ENCODE measurements around the gene MATN4.

GRCh38 chr20:45354423-45355208 is 46.5 kb upstream of the MATN4 start:
- no peak for TF ChIP-seq CREB1 (CRISPR knock-in tag; IDR thresholded peaks at IDR 0.05)
- TF ChIP-seq, protein P1, sequence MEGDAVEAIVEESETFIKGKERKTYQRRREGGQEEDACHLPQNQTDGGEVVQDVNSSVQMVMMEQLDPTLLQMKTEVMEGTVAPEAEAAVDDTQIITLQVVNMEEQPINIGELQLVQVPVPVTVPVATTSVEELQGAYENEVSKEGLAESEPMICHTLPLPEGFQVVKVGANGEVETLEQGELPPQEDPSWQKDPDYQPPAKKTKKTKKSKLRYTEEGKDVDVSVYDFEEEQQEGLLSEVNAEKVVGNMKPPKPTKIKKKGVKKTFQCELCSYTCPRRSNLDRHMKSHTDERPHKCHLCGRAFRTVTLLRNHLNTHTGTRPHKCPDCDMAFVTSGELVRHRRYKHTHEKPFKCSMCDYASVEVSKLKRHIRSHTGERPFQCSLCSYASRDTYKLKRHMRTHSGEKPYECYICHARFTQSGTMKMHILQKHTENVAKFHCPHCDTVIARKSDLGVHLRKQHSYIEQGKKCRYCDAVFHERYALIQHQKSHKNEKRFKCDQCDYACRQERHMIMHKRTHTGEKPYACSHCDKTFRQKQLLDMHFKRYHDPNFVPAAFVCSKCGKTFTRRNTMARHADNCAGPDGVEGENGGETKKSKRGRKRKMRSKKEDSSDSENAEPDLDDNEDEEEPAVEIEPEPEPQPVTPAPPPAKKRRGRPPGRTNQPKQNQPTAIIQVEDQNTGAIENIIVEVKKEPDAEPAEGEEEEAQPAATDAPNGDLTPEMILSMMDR (IDR thresholded peaks at IDR 0.05), result no peak
- TF ChIP-seq TEAD1 (CRISPR knock-in tag; IDR thresholded peaks at IDR 0.05), result no peak
- no peak for TF ChIP-seq IRF2 (CRISPR knock-in tag; IDR thresholded peaks at IDR 0.05; ENCODE audit: borderline replicate concordance, low read depth)
- TF ChIP-seq, protein P2, sequence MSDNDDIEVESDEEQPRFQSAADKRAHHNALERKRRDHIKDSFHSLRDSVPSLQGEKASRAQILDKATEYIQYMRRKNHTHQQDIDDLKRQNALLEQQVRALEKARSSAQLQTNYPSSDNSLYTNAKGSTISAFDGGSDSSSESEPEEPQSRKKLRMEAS (CRISPR knock-in tag; IDR thresholded peaks at IDR 0.05), result no peak
- TF ChIP-seq FOXK1 (CRISPR knock-in tag; IDR thresholded peaks at IDR 0.05), result no peak
- TF ChIP-seq SP1 (CRISPR knock-in tag; conservative IDR thresholded peaks at IDR 0.05), result no peak
- TF ChIP-seq ETV6 (CRISPR knock-in tag; IDR thresholded peaks at IDR 0.05), result no peak
- TF ChIP-seq GRHL2 (CRISPR knock-in tag; IDR thresholded peaks at IDR 0.05; ENCODE audit: insufficient replicate concordance, severe bottlenecking), result no peak
- no peak for TF ChIP-seq ATF2 (CRISPR knock-in tag; IDR thresholded peaks at IDR 0.05; ENCODE audit: borderline replicate concordance, low read depth)
- TF ChIP-seq E2F4 (CRISPR knock-in tag; IDR thresholded peaks at IDR 0.05; ENCODE audit: borderline replicate concordance, low read depth), result no peak
- TF ChIP-seq OVOL2 (CRISPR knock-in tag; IDR thresholded peaks at IDR 0.05; ENCODE audit: borderline replicate concordance), result no peak
- TF ChIP-seq ATF3 (CRISPR knock-in tag; conservative IDR thresholded peaks at IDR 0.05), result no peak

Data from WTC11 (cell line).